ENCODE data around the gene HOXA9.

DNA sequence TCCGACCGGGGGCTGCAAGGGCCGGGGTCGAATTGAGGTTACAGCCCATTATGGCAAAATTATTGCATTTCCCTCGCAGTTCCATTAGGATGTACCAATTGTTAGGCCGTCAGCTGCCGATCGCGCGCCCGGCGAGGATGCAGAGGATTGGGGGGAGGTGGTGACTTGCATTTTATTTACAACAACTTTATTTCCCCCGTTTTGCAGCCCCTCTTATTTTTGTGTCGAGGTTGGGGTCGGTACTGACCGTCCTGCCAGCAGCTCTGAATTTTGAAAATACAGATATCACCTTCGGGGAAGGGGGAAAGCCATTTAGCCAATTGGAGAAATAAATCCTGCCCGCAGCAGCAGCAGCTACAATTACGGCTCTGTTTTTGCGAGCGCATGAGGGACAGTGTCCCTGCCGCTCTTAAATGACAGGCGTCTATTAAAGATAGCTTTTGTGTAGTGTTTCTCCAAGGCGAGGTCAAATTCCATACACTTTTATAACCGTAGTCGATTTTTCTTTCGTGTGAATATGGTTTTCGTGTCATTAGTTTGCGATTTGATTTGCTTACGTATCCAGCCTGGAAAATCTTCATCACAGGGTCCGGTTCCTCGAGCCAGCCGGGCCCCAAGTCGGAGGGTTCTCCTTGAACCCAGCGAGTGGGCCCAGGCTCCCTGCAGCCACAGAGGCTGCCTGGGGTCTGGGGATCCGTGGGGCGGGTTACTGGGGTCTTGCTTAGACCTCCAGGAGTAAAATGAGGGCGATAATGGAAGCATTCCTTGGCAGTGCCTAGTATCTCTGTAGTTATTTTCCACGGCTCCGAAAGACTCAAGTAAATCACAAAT, 21.2 kb downstream of the HOXA9 start:
- TF ChIP-seq, protein P1, sequence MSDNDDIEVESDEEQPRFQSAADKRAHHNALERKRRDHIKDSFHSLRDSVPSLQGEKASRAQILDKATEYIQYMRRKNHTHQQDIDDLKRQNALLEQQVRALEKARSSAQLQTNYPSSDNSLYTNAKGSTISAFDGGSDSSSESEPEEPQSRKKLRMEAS (IDR thresholded peaks at IDR 0.05; ENCODE audit: low read depth, low read length) = no peak
- TF ChIP-seq, protein P2, sequence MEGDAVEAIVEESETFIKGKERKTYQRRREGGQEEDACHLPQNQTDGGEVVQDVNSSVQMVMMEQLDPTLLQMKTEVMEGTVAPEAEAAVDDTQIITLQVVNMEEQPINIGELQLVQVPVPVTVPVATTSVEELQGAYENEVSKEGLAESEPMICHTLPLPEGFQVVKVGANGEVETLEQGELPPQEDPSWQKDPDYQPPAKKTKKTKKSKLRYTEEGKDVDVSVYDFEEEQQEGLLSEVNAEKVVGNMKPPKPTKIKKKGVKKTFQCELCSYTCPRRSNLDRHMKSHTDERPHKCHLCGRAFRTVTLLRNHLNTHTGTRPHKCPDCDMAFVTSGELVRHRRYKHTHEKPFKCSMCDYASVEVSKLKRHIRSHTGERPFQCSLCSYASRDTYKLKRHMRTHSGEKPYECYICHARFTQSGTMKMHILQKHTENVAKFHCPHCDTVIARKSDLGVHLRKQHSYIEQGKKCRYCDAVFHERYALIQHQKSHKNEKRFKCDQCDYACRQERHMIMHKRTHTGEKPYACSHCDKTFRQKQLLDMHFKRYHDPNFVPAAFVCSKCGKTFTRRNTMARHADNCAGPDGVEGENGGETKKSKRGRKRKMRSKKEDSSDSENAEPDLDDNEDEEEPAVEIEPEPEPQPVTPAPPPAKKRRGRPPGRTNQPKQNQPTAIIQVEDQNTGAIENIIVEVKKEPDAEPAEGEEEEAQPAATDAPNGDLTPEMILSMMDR (IDR thresholded peaks at IDR 0.05; ENCODE audit: low read depth, low read length) = no peak
- TF ChIP-seq POLR2A (IDR thresholded peaks at IDR 0.05; ENCODE audit: extremely low read depth, insufficient read length) (no peak), MYC (IDR thresholded peaks at IDR 0.05; ENCODE audit: low read depth, low read length) (no peak)

Measured in NB4 (cell line).